ENCODE data around the gene FNDC11.
A peak's percentile ranks its signal among the peaks of the same experiment; 100 is the strongest.

Gene FNDC11

DNA sequence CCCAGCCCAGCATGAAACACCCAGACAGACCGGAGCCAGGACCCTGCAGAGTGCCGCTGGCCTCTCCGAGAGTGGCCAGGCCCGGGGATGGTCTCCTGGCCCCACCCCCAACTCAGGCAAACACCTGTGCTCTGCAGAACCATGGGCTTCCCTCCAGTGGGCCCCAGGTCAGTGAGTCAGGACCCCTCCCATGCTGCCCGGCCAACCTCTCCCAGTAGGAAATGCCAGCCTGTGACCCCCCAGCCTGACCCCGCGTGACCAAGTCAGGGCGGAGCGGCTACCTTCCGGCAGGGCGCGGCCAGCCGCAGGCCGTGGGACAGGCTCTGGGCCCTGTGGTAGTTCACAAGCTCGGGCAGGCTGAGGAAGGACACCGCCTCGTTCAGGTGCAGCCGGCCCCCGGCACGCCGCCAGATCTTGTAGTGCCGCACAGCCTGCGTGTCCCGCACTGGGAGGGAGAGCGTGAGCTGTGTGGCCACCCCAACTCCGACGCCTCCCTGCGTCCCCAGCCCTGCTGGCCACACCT lies 20.0 kb upstream of the FNDC11 start:
- no peak for TF ChIP-seq CTCF (IDR thresholded peaks at IDR 0.05; ENCODE audit: extremely low read depth, missing control alignments)
- DNase-seq (ENCODE audit: low spot score): no peak

DNA sequence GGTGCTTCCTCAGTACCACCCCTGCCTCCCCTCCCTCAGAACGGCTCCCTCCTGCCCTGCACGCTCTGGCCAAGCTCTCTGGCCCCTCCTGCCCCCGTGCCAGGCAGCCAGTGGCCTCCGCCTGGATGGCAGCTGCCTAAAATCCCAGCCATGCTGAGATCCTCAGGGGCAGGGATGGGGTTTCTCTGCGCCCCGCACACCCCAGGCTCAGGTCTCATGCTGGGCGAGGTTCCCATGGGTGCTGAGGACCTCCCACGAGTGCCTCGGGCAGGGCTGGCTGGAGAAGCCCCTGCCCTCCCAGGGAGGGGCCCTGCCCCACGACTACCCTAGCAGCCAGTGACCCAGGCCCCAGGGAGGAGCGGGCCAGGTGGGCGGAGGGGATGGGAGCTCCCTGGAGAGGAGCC lies 19.5 kb upstream of the FNDC11 start:
- no peak for DNase-seq (ENCODE audit: low spot score)
- no peak for TF ChIP-seq CTCF (IDR thresholded peaks at IDR 0.05; ENCODE audit: extremely low read depth, missing control alignments)

DNA sequence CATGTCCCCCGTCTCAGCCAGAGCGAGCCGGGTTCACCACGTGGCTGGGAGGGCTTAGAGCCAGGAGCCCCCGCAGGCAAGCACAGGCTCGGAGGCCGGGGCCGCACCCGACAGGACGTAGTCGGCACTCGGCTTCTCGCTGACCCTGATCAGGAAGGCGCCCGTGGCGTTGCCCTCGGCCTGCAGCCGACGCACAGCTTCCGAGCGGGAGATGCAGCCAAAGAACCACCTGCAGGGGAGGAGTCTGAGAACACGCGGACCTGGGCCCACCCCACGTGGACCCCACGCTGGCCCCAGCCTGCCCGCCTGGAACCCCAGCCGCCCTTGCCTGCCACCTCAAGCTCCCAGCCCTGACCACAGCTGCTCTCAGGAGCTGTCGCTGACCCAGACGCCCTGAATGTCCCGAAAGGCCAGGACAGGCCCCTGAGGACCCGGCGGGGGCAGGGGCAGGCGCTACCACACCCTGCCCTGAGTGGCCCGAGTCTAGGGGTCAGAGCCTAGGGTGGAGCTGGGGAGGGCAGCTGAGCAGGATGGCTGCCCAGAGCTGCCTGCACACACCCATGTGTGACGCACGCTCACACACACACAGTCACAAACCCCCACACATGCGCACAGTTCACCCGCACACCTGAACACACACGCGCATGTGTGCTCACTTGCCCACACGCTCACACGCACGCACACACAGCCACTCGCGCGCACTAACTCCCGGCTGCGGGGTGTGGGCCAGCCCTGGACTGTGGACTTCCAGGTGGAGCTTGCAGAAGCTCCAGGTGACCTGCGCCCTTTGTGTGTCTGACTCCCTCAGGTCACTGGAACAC lies 18.9 kb upstream of the FNDC11 start:
- DNase-seq (ENCODE audit: low spot score): no peak
- TF ChIP-seq CTCF (IDR thresholded peaks at IDR 0.05; ENCODE audit: extremely low read depth, missing control alignments): no peak

- no peak for TF ChIP-seq CTCF (IDR thresholded peaks at IDR 0.05; ENCODE audit: extremely low read depth, missing control alignments)
- no peak for DNase-seq (ENCODE audit: low spot score)
These were observed 17.6 kb upstream of the FNDC11 start for GRCh38 chr20:63536241-63536977.

DNA sequence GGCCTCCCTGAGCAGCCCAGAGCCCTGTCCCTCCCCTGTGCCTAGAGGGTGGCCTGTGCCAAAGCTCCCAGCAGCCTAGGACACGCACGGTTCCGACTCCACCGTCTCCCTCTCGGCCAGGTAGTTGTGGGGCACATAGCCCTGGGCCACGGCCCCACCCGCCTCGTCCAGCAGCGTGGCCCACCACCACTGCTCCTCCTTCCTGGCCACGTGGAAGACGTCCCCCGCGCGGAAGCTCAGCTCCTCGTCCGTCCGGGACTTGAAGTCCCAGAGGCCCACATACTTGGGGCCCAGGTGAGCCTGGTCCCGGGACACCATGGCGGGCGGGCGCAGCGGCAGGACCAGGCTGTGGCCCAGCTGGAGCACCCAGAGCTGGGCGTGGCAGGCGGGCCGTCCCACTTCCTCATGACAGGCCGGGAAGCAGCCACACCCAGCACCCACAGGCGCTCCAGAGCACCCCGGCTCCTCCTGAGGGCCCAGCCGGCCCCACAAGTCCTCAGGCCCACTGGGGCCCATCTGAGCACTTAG lies 16.9 kb upstream of the FNDC11 start, which contains the start of gene PTK6:
PTK6 (minus strand) TSS at position 380 of the 528 bp plus-strand sequence; CDS start at position 318, 62 bp downstream.
- DNase-seq (ENCODE audit: low spot score): peak; percentile 83
- TF ChIP-seq CTCF (IDR thresholded peaks at IDR 0.05; ENCODE audit: extremely low read depth, missing control alignments): no peak

- peak; percentile 100 for DNase-seq (ENCODE audit: low spot score)
- TF ChIP-seq CTCF (IDR thresholded peaks at IDR 0.05; ENCODE audit: extremely low read depth, missing control alignments): peak; percentile 82
These were observed 16.3 kb upstream of the FNDC11 start for GRCh38 chr20:63537525-63538203.

Data from GM20000 (cell line).